HG02678 (cell line): ENCODE measurements around the gene THRAP3.
"Not testable (repeated sequence)": the region's sequence is repeated elsewhere in the genome, so short reads cannot be mapped to it uniquely, and the experiment has no call there.

Source experiments
- ATAC-seq: cut with Tn5 transposase; IDR thresholded peaks from one replicate; pipeline ENCODE4 v1.9.1; 2021; ENCODE audit warnings: mild to moderate bottlenecking, moderate library complexity; ENCODE audit not compliant: unreplicated experiment

THRAP3 gene

DNA sequence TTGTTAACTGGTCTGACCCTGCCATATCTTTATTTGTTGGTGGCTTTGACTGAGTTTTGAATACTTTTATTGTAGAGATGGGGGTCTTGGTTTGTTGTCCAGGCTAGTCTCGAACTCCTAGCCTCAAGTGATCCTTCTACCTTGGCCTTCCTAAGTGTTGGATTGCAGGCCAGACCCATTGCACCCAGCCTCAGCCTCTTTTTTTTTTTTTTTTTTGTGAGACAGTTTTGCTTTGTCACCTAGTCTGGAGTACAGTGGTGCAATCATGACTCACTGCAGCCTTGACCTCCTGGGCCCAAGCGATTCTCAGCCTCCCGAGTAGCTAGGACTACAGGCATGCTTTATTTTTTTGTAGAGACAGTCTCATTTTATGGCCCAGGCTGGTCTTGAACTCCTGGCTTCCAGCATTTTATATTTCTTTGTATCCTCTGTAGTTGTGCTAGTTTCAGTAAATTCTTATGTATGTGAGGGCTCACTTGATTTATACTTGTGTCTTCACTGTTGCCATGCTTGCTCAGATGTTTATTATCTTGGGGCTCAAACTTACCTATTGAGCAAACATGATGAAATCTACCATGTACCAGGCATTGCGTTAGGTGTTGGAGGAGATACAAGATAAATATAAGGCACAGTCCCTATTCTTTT, 24.1 kb downstream of the THRAP3 start:
- no peak for ATAC-seq

DNA sequence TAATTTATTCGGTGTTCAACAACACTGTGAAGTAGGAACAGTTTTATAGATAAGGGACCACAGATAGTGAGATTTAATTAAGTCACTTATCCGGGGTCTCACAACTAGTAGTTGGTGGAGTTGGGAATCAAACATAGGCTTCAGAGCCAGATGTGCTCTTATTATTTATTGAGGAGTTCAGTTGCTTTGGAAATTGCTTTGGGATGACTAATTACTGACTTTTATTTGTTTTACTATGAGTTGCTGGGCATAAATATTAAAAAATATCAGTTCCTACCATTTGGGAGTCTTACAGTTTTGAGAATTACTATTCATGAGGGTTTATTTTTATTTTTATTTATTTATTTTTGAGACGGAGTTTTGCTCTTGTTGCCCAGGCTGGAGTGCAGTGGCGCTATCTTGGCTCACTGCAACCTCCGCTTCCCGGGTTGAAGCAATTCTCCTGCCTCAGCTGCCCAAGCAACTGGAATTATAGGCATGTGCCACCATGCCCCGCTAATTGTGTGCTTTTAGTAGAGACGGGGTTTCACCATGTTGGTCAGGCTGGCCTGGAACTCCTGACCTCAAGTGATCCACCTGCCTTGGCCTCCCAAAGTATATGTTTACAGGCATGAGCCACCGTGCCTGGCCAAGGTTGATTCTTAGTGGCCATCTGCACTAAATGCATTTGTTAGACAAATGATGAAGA, 27.7 kb downstream of the THRAP3 start:
- ATAC-seq, result no peak

DNA sequence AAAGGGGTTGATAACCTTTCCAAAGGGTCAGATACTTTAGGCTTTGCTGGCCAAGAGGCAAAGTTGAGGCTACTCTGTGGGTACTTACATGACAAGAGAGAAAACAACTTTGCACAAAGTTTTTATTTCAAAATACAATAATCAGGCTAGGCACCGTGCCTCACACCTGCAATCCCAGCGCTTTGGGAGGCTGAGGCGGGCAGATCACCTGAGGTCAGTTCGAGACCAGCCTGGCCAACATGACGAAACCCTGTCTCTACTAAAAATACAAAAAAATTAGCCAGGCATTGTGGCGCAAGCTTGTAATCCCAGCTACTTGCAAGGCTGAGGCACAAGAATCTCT, 28.2 kb downstream of the THRAP3 start:
- ATAC-seq, result not testable (repeated sequence)

DNA sequence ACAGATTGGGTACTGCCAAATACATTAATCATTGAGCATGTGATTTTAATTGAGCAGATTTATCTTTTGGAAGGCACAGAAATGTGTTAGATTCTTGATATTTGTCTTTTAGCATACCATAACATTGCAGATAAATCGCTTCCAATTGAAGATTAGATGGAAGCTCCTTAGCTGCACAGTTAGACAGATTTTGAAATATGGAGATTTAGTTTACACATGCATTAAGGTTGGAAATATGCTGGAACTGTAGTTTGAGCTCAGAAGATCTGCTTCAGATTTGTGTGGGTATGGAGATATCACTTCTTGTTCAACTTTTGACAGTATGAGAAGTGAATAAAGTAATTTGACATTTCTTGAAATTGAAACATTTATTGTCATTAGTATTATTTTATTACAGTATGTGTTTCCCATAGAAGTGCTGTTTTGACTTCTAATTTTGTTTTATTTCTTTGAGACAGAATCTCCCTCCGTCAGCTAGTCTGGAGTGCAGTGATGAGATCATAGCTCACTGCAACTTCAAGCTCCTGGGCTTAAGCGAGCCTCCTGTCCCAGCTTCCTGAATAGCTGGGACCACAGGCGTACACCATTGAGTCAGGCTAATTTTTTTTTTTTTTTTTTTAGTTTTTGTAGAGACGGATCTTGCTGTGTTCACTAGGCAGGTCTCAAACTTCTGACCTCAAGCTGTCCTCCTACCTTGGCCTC, 29.1 kb downstream of the THRAP3 start:
- ATAC-seq, result no peak

DNA sequence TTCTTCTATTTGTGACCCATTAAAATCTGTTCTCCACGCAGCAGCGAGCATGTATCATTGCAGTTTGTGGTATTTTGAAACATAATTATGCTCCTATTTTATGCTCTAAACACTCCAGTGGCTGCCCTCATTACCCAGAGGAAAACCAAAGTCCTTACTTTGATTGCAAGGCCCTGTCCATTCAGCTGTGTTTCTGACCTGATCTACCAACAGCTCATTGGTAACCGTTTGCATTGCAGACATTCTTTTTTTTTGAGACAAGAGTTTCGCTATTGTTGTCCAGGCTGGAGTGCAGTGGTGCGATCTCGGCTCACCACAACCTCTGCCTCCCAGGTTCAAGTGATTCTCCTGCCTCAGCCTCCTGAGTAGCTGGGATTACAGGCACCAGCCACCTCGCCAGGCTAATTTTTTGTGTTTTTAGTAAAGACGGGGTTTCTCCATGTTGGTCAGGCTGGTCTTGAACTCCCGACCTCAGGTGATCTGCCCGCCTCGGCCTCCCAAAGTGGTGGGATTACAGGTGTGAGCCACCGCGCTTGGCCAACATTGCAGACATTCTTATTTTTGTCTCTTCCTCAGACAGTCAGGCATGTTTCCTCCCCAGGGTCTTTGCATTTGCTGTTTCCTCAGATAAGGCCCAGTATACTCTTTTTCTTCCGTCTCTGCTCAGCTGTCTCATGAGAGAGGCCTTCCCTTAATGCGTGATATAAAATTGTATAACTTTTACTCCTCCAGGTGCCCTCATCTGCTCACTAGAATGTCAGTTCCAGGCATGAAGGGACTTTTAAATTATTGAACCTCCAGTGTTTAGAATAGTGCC, 32.5 kb downstream of the THRAP3 start:
- no peak for ATAC-seq

DNA sequence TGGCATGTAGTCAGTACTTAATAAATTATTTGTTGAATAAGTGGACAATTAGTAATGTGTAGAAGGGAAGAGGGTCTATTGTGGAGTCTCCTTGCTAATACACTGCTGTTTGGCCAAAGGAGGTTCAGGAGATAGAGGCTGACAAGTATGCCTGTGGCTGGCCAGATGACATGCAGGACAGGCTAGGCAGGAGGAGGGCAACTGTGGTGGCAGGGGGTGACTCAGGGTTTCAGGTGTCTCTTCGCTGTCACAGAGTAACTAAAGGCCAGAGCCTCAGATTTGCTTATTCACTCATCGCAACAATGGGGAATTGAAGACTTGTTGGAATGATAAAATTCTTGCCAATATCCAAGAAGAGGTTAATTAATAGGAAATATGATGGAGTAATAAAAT, 33.1 kb downstream of the THRAP3 start:
- no peak for ATAC-seq

DNA sequence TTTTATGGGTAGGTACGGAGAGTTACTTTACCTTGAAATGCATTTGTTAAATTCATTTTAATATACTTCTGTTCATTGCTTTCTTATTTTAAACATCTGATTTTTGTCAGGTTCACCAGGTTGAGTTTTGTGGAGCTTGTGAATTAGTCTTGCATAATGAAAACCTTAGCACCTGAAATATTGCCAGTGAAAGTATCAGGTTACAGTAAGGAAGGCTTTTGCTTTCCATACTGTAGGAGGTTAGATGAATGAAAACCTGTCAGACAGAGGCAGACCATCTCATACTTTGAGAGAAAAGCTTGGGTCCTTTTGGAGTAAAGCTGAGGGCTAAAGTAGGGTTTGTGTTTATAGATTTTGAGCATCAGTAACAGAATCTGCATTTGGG, 34.7 kb downstream of the THRAP3 start:
- no peak for ATAC-seq

DNA sequence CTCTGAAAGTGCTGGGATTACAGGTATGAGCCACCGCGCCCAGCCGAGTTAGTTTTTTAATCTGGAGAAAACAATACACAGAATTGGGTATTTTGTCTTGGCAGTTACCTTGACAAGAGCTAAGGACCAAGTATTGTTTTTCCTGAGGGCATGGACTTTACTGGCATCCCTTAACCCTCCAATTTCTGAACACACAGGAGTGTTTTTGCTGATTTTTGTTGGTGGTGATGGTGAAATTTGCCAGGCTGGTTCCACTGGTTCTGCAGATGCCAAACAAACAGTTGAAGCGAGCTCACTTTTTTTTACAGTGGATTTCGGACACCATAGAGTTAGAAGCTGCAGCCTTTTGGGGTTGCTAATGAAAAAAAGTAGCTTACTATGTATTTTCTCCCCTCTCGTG, 44.7 kb downstream of the THRAP3 start:
- ATAC-seq, result no peak

DNA sequence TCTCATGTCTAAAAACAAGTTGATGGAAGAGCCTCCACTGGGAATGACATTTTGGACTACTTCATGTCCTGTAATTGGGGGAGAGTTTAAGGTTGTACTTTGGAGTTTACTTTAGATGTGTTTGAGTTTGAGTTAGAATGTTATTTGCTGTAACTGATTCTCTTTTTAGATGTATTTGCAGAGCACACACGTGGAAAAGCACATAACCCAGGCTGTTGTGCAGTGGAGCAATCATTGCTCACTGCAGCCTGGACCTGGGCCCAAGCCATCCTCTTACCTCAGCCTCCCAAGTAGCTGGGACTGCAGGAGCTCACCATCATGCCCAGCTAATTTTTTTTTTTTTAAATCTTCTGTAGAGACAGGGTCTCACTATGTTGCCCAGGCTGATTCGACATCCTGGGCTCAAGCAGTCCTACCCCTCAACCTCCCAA, 45.2 kb downstream of the THRAP3 start:
- no peak for ATAC-seq

DNA sequence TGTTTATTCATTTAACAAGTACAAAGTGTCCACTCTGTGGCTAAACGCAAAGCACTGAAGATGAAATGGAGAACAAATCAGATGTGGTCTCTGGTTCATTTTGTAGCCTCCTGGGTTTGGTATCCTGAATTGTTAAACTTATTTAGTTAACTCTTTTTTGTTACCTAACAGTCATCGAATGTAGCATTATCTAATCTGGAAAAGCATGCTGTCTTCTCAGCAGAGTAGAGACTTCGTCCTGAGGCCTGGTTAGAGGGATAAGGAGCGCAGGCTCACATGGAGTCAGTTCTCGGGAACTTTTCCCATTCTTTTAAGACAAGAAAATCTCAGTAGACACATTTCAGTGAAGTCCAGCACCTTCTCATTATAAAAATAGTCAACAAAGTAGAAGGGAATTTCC, 48.8 kb downstream of the THRAP3 start:
- ATAC-seq, result no peak

DNA sequence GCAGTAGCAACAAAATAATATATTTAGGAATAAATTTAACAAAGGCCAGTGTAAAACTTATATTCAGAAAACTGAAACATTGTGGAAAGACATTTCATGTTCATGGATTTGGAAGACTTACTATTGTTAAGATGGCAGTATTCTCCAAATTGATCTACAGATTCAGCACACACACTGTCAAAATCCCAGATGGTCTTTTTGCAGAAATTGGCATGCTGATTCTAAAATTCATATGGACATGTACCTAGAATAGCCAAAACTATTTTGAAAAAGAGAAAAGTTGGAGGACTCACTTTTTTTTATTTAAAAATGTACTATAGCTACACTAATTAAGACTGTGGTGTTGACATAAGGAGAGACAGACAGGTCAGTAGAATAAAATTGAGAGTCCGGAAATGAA, 50.0 kb downstream of the THRAP3 start:
- no peak for ATAC-seq

DNA sequence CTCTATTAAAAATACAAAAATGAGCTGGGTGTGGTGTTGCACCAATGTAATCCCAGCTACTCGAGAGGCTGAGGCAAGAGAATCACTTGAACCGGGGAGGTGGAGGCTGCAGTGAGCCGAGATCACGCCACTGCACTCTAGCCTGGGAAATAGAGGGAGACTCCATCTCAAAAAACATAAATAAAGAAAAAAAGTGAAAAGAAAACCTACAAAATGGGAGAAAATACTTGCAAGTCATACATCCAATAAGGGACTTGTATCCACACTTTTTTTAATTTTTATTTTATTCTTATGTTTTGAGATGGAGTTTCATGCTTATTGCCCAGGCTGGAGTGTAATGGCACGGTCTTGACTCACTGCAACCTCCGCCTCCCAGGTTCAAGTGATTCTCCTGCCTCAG, 52.4 kb downstream of the THRAP3 start:
- ATAC-seq, result no peak

DNA sequence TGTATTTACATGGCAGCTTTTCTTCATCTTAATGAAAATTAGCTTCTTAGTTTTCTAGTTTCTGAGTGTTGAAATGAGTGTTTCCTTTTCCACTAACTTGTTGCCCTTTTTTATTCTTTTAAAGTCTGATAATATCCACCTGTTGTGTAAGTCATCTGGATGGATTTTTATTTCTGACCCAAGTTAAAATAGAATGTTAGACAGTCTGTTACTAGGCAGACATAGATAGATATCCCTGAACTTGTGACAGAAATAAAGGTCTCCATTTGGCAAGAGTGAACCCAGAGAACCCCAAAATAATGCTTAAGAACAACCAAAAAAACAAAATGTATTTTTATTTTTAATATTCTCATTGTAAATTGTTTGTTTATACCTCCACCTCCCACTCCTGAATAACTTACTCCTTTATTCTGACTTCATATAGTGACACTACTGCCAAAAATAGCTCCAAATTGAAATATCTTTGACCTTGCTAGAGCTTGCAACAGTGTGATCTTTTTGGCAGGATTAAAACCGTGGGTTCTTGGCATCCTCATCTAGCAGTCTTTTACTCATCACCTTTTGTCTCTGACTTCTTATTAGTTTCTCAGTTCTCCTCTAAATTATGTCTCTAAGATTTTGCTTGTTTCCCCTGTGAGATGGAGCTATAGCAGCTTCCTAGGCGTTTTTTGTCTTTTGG, 55.0 kb downstream of the THRAP3 start:
- ATAC-seq, result no peak

DNA sequence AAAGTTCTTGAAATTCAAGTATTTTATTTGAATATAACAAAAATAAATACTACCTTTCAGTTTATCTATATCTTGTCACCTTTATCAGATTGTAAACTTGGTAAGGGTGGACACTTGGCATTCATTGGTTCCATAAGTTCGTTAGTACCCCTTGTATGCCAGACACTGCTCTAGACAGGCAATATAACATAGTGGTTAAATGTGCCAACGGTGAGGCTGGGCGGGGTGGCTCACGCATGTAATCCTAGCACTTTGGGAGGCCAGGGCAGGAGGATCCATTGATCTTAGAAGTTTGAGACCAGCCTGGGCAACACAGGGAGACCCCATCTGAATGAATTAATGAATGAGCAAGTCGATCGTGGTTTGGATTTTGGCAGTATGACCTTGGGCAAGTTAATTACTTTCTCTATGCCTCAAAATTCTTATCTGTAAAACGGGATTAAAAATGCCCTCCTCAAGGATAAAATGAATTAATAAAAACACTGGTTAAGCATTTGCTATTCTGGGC, 55.6 kb downstream of the THRAP3 start:
- no peak for ATAC-seq

DNA sequence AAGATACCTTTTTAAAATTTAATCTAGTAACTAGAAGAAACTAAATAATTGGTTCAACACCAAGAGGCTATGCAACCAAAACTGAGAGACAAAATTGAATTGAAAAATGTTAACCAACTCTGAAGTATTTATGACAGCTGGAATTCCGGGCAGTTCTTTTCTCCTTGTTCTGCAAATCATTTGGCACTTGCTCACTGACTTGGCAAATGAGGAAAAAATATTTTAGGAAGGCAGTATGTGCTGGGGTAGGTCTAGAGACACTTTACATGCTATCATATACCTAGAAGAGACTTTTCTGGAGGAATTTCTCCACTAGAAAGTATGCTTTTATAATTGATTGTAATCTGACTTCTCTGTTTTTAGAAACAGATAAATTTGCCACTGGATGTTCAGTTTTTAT, 59.8 kb downstream of the THRAP3 start:
- no peak for ATAC-seq

DNA sequence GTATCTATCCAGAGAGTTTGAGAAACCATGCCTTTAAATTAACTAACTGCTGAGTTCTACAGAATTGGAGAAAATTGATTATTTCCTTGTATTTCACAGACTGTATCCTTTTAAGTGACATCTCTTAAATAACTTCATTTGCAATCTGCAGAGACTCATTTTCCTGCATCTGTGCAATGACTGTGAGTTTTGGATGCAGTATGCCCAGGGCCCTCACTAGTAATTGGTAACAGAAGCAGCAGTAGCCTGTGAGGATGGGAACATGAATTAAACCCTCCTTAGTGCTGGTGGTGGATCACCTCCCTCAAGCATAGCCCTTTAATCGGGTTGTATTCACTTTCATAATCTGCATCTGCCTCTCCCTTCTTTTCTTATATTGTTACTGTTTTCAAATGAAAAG, 60.3 kb downstream of the THRAP3 start:
- no peak for ATAC-seq

DNA sequence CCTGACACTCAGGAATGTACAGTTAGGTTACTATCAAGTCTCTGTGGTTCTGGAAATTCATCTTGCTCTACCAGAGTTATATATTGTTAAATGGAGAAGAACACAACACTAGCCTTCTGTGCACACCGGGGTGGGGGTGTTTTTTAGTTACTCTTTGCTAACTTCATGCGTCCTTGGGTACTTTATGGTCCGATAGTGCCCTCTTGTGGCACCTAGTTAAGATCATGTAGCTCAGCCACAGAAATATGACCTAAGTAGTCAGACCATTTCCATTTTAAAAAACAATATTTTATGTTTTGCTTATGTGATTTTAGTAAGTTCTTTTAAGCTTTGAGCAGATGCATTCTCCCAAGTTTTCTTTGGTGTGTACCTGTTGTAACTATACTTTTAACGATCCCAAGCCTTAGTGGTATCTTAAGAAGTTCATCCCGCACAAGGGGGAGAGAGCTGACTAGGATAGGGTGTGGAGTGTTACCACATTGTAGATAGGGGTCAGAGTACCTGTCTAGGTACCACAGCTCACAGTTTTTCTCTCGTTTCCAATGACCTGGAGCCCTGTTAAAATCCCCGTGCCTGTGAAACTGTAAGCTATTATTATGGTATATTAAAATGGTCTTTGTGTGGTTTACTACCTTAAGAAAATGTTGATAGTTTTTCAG, 61.3 kb downstream of the THRAP3 start:
- ATAC-seq, result no peak

DNA sequence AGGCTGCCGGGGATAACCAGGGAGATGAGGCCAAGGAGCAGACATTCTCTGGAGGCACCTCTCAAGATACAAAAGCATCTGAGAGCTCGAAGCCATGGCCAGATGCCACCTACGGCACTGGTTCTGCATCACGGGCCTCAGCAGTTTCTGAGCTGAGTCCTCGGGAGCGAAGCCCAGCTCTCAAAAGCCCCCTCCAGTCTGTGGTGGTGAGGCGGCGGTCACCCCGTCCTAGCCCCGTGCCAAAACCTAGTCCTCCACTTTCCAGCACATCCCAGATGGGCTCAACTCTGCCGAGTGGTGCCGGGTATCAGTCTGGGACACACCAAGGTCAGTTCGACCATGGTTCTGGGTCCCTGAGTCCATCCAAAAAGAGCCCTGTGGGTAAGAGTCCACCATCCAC, 62.6 kb downstream of the THRAP3 start:
- no peak for ATAC-seq

DNA sequence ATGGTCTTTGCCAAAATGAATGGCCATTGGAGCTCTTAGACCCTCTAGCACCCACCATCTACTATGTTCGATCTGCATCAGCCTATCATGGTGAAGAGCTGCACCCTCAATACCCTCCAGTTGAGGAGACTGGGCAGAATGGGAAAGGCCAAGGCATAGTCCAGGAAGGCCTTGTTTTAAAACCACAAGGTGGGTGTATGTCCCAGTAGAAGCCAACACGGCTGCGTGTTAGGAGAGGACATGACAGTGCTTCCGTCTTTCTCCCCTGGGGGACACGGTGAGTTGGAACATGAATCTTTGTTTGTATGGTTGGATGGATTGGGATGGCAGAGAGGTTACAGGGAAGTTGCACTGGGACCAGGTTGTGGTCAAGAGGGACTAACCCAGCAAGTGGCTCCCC, 63.4 kb downstream of the THRAP3 start:
- no peak for ATAC-seq

DNA sequence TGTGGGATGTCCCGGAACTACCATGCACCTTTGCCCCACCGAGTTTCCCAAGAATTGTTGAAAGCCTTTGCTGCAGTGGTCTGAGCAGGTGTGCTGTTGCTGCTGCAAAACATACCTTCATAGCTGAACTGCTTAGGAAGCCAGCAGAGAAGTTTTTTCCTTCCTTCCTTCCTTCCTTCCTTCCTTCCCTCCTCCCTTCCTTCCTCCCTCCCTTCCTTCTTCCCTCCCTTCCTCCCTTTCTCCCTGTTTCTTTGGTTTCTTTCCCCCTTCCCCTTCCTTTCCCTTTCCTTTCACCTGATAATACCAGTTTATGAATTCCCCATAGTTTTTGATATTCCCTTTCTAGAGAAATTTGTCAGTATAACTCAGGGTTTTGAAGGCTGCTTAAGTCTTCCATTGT, 71.1 kb downstream of the THRAP3 start:
- no peak for ATAC-seq
